ENCODE results near the gene NFATC1.

NFATC1 gene

GRCh38 chr18:79387214-79387613, 8.5 kb upstream of the NFATC1 start:
- in situ Hi-C loops (cut with HindIII; ENCODE audit: low sequenced_read_pairs): no loop called here

DNA sequence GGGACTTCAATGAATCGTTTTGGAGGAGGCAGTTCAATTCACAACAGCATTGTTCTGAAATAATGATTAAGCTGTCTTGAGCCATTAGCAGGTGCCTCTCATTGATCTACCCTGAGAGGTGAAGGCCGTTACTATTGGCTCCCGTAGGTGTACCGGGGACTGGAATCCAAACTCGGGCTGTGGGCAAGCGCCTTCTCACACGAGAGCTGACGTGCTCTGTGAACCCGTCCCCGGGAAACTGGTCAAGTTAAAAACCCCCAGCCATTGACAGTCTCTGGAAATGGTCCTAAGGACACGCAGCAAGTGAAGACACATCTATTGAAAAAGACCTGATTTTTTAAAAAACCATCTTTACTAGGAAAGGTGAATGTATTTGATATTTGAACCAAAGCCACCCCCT, 8.1 kb upstream of the NFATC1 start:
- in situ Hi-C loops (cut with HindIII; ENCODE audit: low sequenced_read_pairs): no loop called here

DNA sequence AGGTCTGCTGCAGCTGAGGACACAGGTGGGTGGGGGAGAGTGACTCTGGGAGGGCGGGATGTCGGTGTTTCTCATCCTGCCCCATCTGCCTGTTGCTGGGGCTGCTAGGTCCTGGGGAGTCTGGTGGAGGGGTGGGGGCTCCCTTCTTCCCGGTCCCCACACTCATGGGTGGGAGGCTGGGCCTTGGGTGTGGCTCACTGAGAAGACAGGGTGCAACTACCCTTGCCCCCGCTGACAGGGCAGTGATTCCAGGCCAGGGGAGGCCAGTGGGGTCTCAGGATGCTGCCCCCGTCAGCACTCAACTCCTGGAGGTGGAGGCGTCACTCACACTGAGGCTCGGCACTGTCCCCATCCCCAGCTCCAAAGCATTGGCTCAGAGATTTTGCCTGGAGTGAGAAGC, 7.7 kb upstream of the NFATC1 start:
- in situ Hi-C loops (cut with HindIII; ENCODE audit: low sequenced_read_pairs): no loop called here

DNA sequence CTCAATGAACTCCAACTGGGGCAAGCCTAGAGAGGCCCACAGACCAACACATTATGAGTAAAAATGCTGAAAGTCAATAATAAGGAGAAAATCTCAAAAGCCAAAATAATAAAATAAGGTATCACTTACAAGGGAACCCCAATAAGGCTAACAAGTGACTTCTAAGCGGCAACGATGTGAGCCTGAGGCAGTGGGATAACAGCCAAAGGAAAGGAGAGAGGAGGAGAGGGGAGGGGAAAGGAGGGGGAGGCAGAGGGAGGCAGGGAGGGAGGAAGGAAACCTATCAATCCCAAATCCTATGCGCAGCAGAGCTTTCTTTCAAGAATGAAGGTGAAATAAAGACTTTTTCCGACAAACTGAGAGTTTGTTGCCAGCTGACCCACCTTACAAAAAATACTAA, 6.0 kb upstream of the NFATC1 start:
- in situ Hi-C loops (cut with HindIII; ENCODE audit: low sequenced_read_pairs): no loop called here

DNA sequence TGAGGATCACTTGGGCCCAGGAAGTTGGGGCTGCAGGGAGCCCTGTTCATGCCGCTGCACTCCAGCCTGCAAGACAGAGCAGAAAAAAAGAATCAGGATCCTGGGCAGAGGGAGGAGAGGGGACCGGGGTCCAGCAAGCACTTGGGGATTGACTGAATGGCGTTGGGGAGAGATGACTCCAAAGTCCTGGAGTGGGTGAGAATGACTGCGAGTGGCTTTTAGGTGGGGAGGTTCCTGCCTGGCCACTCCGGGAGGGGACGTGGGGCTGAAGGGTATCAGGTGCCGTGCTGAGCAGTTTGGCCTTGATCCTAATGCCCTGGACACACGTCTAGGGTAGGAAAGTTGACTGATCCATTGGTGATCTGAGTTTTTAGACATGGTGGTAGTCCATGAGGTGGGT, 3.5 kb upstream of the NFATC1 start:
- in situ Hi-C loops (cut with HindIII; ENCODE audit: low sequenced_read_pairs): no loop called here

- in situ Hi-C loops (cut with HindIII; ENCODE audit: low sequenced_read_pairs): no loop called here
Measured at GRCh38 chr18:79393181-79393634, 2.5 kb upstream of the NFATC1 start.

- in situ Hi-C loops (cut with HindIII; ENCODE audit: low sequenced_read_pairs): no loop called here
Measured at GRCh38 chr18:79393635-79394533, 1.8 kb upstream of the NFATC1 start.

- in situ Hi-C loops (cut with HindIII; ENCODE audit: low sequenced_read_pairs): no loop called here
Measured at GRCh38 chr18:79394534-79395307, 1.0 kb upstream of the NFATC1 start.

GRCh38 chr18:79395308-79395640, 456 bp upstream of the NFATC1 start:
- in situ Hi-C loops (cut with HindIII; ENCODE audit: low sequenced_read_pairs): no loop called here

GRCh38 chr18:79396431-79397246, 909 bp downstream of the NFATC1 start:
- in situ Hi-C loops (cut with HindIII; ENCODE audit: low sequenced_read_pairs): no loop called here

GRCh38 chr18:79397247-79397829, 1.6 kb downstream of the NFATC1 start:
- in situ Hi-C loops (cut with HindIII; ENCODE audit: low sequenced_read_pairs): no loop called here

GRCh38 chr18:79397830-79398761, 2.4 kb downstream of the NFATC1 start:
- in situ Hi-C loops (cut with HindIII; ENCODE audit: low sequenced_read_pairs): no loop called here

- in situ Hi-C loops (cut with HindIII; ENCODE audit: low sequenced_read_pairs): no loop called here
Measured at GRCh38 chr18:79399275-79400081, 3.7 kb downstream of the NFATC1 start.

- in situ Hi-C loops (cut with HindIII; ENCODE audit: low sequenced_read_pairs): no loop called here
Measured at GRCh38 chr18:79400091-79400590, 4.4 kb downstream of the NFATC1 start.

GRCh38 chr18:79400591-79401381, 5.1 kb downstream of the NFATC1 start:
- in situ Hi-C loops (cut with HindIII; ENCODE audit: low sequenced_read_pairs): no loop called here

GRCh38 chr18:79401494-79402208, 5.9 kb downstream of the NFATC1 start:
- in situ Hi-C loops (cut with HindIII; ENCODE audit: low sequenced_read_pairs): no loop called here

DNA sequence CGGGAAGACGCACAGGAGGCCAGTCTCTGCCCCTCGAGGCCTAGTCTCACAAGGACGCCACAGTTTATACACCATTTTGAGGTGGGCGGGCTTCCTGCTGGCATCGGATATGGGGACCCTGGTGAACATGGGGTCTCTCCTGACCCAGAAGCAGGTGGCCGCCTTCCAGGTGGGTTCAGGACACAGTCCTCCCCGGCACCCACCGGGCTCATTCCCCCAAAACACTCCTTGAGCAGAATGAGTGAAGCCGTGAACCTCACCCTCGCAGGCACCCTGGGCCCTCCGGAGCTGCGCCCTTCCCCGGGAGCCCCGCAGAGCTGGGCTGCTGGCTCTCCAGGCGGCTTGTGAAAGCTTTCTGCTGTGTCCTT, 6.5 kb downstream of the NFATC1 start:
- in situ Hi-C loops (cut with HindIII; ENCODE audit: low sequenced_read_pairs): no loop called here
